ENCODE measurements around the gene KCNN1. TPM values are rescaled to one million over a fixed set of nuclear protein-coding genes. Genes with fewer than 3 reads are reported as not detected.

Gene KCNN1
- total and polyA plus RNA-seq, 4 donors: 0.14 to 0.60 (median 0.19) TPM; not detected in 1

- WGBS, 2 donors: 82 to 86% methylated on average over 14 of the region's 14 CpGs
- Histone ChIP-seq H3K4me1 (ENCODE audit: control insufficient read depth in 5 of 5, insufficient read depth in 5 of 5, low read length in 5 of 5) (peaks cover 0 to 18% (median 5%) of the 10 kb centered on the region in 5 donors), H3K4me3 (no peak overlapping the region), H3K9ac (ENCODE audit: insufficient read depth in 1 of 2, low read length in 2 of 2) (no peak overlapping the region), H3K9me3 (ENCODE audit: control insufficient read depth in 4 of 4, insufficient read depth in 3 of 4, low read length in 3 of 4) (no peaks in the 10 kb centered on the region), H3K27me3 (ENCODE audit: control insufficient read depth in 3 of 3, insufficient read depth in 3 of 3, low read length in 2 of 3) (no peaks in the 10 kb centered on the region), H3K27ac (ENCODE audit: low read depth in 1 of 2, low read length in 1 of 2) (peak overlapping the region; percentile 34 to 65), H3K36me3 (ENCODE audit: control insufficient read depth in 4 of 4, insufficient read depth in 4 of 4, low read length in 4 of 4) (peaks cover 0 to 29% (median 0%) of the 10 kb centered on the region in 4 donors)
- no peak for TF ChIP-seq CTCF (IDR thresholded peaks at IDR 0.05; ENCODE audit: control extremely low read depth, extremely low read depth)
- ATAC-seq (ENCODE audit: insufficient read depth, low FRiP score): no peak
- no peak for DNase-seq
Observed at GRCh38 chr19:18016209-18016910, 49.5 kb downstream of the KCNN1 start.

GRCh38 chr19:18017275-18018083, 50.6 kb downstream of the KCNN1 start:
- H3K4me1 ChIP-seq (ENCODE audit: control insufficient read depth in 5 of 5, insufficient read depth in 5 of 5, low read length in 5 of 5): peaks cover 0 to 23% (median 10%) of the 10 kb centered on the region in 5 donors
- H3K36me3 ChIP-seq (ENCODE audit: control insufficient read depth in 4 of 4, insufficient read depth in 4 of 4, low read length in 4 of 4): peaks cover 0 to 25% (median 0%) of the 10 kb centered on the region in 4 donors
- TF ChIP-seq CTCF (IDR thresholded peaks at IDR 0.05; ENCODE audit: control extremely low read depth, extremely low read depth): no peak
- H3K27me3 ChIP-seq (ENCODE audit: control insufficient read depth in 3 of 3, insufficient read depth in 3 of 3, low read length in 2 of 3): no peaks in the 10 kb centered on the region
- H3K27ac ChIP-seq (ENCODE audit: low read depth in 1 of 2, low read length in 1 of 2): peak overlapping the region; percentile 72 to 78
- DNase-seq: peak in 1 of 3 donors; percentile 35
- H3K4me3 ChIP-seq: no peak overlapping the region
- H3K9ac ChIP-seq (ENCODE audit: insufficient read depth in 1 of 2, low read length in 2 of 2): no peak overlapping the region
- H3K9me3 ChIP-seq (ENCODE audit: control insufficient read depth in 4 of 4, insufficient read depth in 3 of 4, low read length in 3 of 4): no peaks in the 10 kb centered on the region
- WGBS, 2 donors: 47 to 55% methylated on average over 15 of the region's 15 CpGs
- no peak for ATAC-seq (ENCODE audit: insufficient read depth, low FRiP score)

GRCh38 chr19:18020212-18021085, 53.5 kb downstream of the KCNN1 start:
- H3K9me3 ChIP-seq (ENCODE audit: control insufficient read depth in 4 of 4, insufficient read depth in 3 of 4, low read length in 3 of 4): no peaks in the 10 kb centered on the region

More at GRCh38 chr19:18020212-18021085, 53.5 kb downstream of the KCNN1 start:
- H3K4me1 ChIP-seq (ENCODE audit: control insufficient read depth in 5 of 5, insufficient read depth in 5 of 5, low read length in 5 of 5): peaks cover 0 to 33% (median 10%) of the 10 kb centered on the region in 5 donors
- no peak for TF ChIP-seq CTCF (IDR thresholded peaks at IDR 0.05; ENCODE audit: control extremely low read depth, extremely low read depth)
- 39 to 50% methylated on average over 14 to 16 of the region's 16 CpGs for WGBS, 2 donors
- H3K27ac ChIP-seq (ENCODE audit: low read depth in 1 of 2, low read length in 1 of 2): peak overlapping the region; percentile 76 to 85
- H3K36me3 ChIP-seq (ENCODE audit: control insufficient read depth in 4 of 4, insufficient read depth in 4 of 4, low read length in 4 of 4): peaks cover 0 to 4% (median 0%) of the 10 kb centered on the region in 4 donors
- no peak overlapping the region for H3K4me3 ChIP-seq
- H3K27me3 ChIP-seq (ENCODE audit: control insufficient read depth in 3 of 3, insufficient read depth in 3 of 3, low read length in 2 of 3): no peaks in the 10 kb centered on the region
- DNase-seq (peak; percentile 81 to 88 (median 86)), ATAC-seq (ENCODE audit: insufficient read depth, low FRiP score) (no peak)
- H3K9ac ChIP-seq (ENCODE audit: insufficient read depth in 1 of 2, low read length in 2 of 2): no peak overlapping the region

All from lung (tissue), 12 donors.